ENCODE data around the gene TTR.
A peak's percentile ranks its signal among the peaks of the same experiment; 100 is the strongest.

TTR gene

GRCh38 chr18:31581498-31582197, 10.0 kb upstream of the TTR start:
- DNase-seq, result no peak

DNA sequence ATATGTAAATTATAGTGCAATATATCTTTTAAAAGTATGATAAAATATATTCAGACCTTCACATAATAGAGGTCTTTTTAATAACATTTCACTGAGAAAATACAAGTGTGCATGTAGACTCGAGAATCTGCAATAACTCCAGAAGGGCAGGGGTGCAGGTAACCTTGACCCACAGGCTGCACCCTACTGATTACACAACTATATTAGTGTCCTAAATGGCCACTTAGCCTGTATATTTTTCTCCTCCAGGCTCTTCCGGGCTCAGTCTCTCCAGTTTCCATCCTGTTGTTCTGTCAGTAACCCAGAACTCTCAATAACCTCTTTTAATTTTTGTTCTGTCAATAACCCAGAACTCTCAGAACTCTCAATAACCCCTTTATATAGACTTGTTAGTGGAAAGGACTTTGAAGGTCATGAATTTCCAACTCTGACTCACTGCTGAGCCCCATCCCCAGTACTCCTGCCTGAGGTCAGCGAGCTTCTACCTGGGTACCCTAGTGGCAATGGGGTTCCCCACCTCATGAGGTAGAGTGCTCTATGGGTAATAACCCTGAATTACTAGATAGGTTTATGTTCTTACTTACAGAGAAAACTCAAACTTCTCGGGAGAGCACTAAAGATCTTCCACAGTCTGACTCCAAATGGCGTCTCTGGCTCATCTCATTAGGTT, 8.4 kb upstream of the TTR start:
- DNase-seq, result no peak

DNA sequence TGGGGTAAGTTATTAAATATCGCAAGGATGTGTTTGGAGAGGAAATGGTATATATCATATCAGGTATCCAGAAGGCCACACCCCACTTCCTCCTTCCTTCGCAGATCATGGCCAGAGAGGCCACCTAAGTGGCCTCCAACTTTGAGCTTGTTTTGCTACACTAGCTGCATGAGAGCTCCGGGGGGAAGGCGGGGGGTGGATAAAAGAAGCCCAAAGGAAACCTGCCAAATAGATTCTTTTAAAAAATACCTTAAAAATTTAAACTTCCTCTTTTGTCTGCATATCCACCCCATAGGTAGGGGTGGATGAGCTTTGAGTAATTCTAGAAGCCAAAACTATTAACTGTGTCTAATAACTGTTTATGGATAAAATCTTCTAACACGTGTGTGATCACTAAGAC, 5.7 kb upstream of the TTR start:
- no peak for DNase-seq

DNA sequence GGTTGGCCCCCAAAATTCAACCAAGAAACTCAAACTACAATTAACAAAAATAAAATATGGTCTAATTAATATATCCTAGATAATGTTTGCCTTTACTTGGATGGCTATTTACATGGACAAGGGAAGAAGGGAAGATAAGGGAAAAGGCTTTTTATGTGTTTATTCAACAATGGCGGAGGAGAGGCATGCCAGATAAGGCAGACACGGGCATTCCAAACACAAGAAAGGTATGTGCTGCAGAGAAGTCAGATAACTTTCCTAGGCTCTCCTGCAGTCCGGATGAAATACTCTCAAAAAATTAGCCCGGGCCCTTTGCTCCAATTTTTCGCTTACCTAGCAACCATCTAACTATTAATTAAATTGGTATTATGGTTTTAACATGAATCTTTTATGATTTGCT, 5.1 kb upstream of the TTR start:
- no peak for DNase-seq

DNA sequence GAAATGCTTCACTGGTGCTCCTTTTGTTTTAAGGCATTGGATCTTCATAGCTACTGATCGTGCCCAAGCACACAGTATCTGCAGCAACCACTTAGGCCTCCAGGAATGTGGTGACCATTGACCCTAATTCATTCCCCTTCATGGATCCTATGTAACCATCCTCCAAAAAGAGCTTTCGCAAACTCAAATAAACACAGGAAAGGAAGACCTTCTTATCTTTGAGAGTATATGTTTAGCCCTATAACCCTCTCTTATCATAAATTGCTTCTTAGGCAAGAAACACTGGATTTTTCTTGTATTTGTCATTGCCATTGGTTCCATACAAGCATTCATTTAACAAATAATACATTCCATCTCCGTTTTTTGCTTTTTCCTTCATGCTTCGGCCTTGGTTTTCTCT, 4.1 kb upstream of the TTR start:
- DNase-seq, result no peak

DNA sequence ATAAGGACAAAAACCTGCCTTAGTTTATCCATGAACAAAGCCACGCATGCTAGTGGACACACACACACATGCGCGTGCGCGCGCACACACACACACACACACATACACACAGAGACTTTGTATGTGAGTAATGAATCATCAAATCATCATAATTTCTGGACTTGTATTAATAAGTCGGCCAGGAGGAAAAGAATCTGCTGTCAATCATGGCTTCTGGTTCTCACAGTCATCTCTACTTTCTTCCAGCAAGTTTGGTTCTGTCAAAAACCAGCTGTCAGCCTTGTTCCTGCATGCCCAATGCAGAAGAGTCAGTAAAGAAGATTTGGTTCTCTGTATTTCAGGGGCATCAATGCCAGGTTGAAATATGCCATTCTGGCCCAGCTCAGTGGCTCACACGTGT, 1.1 kb upstream of the TTR start:
- no peak for DNase-seq

- DNase-seq, result no peak
Observed at GRCh38 chr18:31591113-31591512, 564 bp upstream of the TTR start.

- DNase-seq, result no peak
Observed at GRCh38 chr18:31592506-31593157, 955 bp downstream of the TTR start.

GRCh38 chr18:31595121-31595771, 3.6 kb downstream of the TTR start:
- no peak for DNase-seq

DNA sequence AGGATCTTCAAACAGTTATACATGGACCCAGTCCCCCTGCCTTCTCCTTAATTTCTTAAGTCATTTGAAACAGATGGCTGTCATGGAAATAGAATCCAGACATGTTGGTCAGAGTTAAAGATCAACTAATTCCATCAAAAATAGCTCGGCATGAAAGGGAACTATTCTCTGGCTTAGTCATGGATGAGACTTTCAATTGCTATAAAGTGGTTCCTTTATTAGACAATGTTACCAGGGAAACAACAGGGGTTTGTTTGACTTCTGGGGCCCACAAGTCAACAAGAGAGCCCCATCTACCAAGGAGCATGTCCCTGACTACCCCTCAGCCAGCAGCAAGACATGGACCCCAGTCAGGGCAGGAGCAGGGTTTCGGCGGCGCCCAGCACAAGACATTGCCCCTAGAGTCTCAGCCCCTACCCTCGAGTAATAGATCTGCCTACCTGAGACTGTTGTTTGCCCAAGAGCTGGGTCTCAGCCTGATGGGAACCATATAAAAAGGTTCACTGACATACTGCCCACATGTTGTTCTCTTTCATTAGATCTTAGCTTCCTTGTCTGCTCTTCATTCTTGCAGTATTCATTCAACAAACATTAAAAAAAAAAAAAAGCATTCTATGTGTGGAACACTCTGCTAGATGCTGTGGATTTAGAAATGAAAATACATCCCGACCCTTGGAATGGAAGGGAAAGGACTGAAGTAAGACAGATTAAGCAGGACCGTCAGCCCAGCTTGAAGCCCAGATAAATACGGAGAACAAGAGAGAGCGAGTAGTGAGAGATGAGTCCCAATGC, 4.6 kb downstream of the TTR start:
- DNase-seq, result no peak

DNA sequence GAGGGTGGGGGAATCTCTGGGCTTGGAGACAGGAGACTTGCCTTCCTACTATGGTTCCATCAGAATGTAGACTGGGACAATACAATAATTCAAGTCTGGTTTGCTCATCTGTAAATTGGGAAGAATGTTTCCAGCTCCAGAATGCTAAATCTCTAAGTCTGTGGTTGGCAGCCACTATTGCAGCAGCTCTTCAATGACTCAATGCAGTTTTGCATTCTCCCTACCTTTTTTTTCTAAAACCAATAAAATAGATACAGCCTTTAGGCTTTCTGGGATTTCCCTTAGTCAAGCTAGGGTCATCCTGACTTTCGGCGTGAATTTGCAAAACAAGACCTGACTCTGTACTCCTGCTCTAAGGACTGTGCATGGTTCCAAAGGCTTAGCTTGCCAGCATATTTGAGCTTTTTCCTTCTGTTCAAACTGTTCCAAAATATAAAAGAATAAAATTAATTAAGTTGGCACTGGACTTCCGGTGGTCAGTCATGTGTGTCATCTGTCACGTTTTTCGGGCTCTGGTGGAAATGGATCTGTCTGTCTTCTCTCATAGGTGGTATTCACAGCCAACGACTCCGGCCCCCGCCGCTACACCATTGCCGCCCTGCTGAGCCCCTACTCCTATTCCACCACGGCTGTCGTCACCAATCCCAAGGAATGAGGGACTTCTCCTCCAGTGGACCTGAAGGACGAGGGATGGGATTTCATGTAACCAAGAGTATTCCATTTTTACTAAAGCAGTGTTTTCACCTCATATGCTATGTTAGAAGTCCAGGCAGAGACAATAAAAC, 6.5 kb downstream of the TTR start:
- no peak for DNase-seq

DNA sequence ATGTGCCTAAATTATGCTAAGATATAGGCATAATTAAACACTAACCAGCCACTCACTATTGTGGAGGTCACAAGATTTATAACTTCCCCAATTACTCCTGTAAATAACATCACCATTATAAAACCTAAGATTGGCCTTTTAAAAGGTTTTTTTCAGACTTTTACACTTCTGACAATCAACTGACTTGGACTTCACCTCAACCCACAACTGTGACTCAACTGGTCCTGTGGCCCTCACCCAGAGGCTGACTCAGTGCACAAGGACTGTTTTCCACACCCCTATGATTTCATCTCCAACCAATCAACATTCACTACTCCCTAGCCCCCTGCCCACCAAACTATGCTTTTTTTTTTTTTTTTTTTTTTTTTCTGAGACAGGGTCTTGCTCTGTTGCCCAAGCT, 11.6 kb downstream of the TTR start:
- DNase-seq, result no peak

DNA sequence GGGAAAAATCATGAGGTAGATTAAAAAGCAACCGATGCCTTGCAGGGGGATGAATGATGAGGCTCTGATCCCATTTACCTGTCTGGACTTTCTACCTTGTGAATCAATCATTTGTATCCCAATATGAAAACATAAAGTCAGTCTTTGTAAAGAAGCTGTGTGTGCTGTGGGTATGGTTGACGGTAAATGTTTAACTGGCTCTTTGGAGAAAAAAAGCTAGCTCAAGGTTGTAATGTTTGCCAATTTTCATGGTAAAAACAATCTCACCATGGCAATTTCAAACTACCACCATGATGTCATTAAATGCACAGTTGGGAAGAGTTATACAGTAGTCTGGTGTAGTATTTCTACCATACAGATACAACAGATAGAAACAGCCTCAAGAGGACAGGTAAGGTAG, 14.6 kb downstream of the TTR start:
- DNase-seq, result no peak

GRCh38 chr18:31607384-31607783, 15.7 kb downstream of the TTR start:
- DNase-seq, result no peak

DNA sequence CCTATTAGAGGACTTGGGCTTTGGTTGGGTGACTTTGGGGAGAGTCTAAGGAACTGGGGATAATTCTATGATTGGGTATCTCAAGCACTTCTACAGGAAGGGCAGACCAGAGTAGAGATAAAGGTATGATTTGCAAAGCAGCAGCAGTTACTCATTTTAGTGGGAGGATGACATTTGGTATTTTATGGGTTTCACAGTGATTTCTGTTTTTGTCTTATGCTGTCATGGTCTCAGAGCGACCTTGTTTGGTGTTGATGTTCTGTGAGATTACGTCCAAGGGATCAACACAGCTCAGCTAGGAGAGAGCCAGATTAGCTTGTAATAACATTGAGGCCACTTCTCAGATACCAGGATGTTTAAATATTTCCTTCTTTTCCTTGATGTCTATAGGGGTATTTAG, 18.2 kb downstream of the TTR start:
- no peak for DNase-seq

- DNase-seq, result peak; percentile 58 to 89
Observed at GRCh38 chr18:31610286-31611205, 18.9 kb downstream of the TTR start.

- no peak for DNase-seq
Observed at GRCh38 chr18:31611511-31611910, 19.8 kb downstream of the TTR start.

DNA sequence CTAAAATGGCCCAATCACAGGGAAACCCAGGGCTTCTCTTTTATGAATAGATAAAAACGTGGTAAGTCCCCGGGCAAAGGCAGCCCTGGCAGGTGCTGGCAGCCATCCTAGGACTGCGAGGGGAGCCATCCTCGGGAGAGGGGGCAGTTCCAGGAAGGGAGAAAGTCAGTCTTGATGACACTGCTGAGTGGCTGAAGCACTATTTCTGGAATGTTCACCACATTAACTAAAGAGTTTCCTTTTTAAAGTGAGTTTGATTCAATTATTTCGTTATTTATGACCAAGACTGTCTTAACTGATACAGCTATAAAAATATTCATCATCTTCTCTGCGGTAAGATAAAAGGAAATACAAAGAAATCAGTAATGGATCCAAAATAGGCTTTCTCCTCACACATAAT, 20.4 kb downstream of the TTR start:
- no peak for DNase-seq

DNA sequence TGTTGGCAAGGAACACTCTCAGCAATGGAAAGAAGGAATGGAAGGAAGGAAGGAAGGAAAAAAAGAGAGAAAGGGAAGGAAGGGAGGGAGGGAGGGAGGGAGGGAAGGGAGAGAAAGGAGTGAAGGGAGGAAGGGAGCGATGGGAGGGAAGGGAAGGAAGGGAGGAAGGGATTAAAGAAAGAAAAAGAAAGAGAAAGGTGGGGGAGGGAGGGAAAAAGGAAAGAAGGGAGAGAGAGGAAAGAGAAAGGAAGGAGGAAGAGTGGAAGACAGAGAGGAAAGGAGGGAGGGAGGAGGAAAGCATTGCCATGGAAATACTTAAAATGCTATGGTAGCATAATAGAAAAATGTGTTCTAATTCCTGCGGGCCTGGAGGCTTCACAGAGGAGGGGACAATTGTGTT, 22.4 kb downstream of the TTR start:
- no peak for DNase-seq

- DNase-seq, result no peak
Observed at GRCh38 chr18:31616586-31616985, 24.9 kb downstream of the TTR start.
